Cardiac muscle cell (in vitro differentiated cells and primary cell): ENCODE results near the gene LENG8. TPM values are rescaled to one million over a fixed set of nuclear protein-coding genes. Genes with fewer than 3 reads are reported as not detected.
A peak's percentile ranks its signal among the peaks of the same experiment; 100 is the strongest.

ENCODE experiments used
- DNase-seq, 2 donors: peaks; one replicate each; pipeline versions ENCODE4 v3.0.0 to v3.0.0-alpha.2; 2010 to 2017; ENCODE audit warnings: low read depth in 1 of 2, low spot score in 1 of 2
- H3K27ac ChIP-seq: fragments of 200-600 bp; sonication (generic); 2 replicates; pipeline ENCODE4 v1.5.1; 2016
- H3K27me3 ChIP-seq: fragments of 200-600 bp; sonication (generic); 2 replicates; pipeline ENCODE4 v1.6.0; 2016; ENCODE audit warnings: control low read depth
- H3K36me3 ChIP-seq: fragments of 200-600 bp; sonication (generic); 2 replicates; pipeline ENCODE4 v1.5.1; 2016; ENCODE audit warnings: control low read depth
- H3K4me1 ChIP-seq: fragments of 200-600 bp; sonication (generic); 2 replicates; pipeline ENCODE4 v1.8.1; 2017; ENCODE audit warnings: low read depth, mild to moderate bottlenecking, mixed run types
- H3K4me3 ChIP-seq: fragments of 200-600 bp; sonication (generic); 2 replicates; pipeline ENCODE4 v1.5.1; 2016; ENCODE audit warnings: mild to moderate bottlenecking
- H3K9me3 ChIP-seq: fragments of 200-600 bp; sonication (generic); 2 replicates; pipeline ENCODE4 v1.5.1; 2017; ENCODE audit warnings: low read depth, mild to moderate bottlenecking, control low read depth
- CTCF ChIP-seq: IDR thresholded peaks from 2 replicates; pipeline ENCODE4 v1.5.1; 2012; ENCODE audit warnings: low read depth, mild to moderate bottlenecking, low read length
- polyA plus RNA-seq: library from polyadenylated mRNA; unstranded; fragments of >200 nt; fragmentation: Nextera tagmentation; extraction: Ambion mirVana; gene quantifications from 2 replicates; pipeline ENCODE4 v1.2.1, GENCODE V29; 2016
- total RNA-seq: library from RNA; depleted of rRNA; stranded (reverse); fragments of >200 nt; gene quantifications from 2 replicates; pipeline ENCODE4 v1.2.3, GENCODE V29; 2016

LENG8 gene
- 66.2 and 171 TPM in 2 replicates for total RNA-seq
- 78.4 and 92.8 TPM in 2 replicates for polyA plus RNA-seq

- peaks cover 30% of the 10 kb centered on the region for H3K36me3 ChIP-seq
- TF ChIP-seq CTCF = no peak
- H3K27me3 ChIP-seq = no peaks in the 10 kb centered on the region
- DNase-seq = peak; percentile 97 to 99
- peak within 1 kb of the TSS; percentile 63 for H3K4me3 ChIP-seq
- H3K4me1 ChIP-seq = peaks cover 13% of the 10 kb centered on the region
- H3K27ac ChIP-seq = peak within 1 kb of the TSS; percentile 86
- no peaks in the 10 kb centered on the region for H3K9me3 ChIP-seq
Observed at GRCh38 chr19:54448774-54449700, at the start of gene LENG8. LENG8 (plus strand) TSS chr19:54449199; CDS start chr19:54451345, 2,146 bp downstream.

GRCh38 chr19:54400913-54401312 lies 48.1 kb upstream of the LENG8 start:
- Histone ChIP-seq H3K4me3 (no peak overlapping the region), H3K27ac (no peak overlapping the region), H3K36me3 (no peaks in the 10 kb centered on the region)

GRCh38 chr19:54403054-54403453 lies 45.9 kb upstream of the LENG8 start:
- no peak for TF ChIP-seq CTCF
- Histone ChIP-seq H3K36me3 (no peaks in the 10 kb centered on the region), H3K4me3 (no peak overlapping the region), H3K27me3 (no peaks in the 10 kb centered on the region), H3K27ac (no peak overlapping the region), H3K4me1 (no peaks in the 10 kb centered on the region), H3K9me3 (no peaks in the 10 kb centered on the region)
- DNase-seq = no peak

More at GRCh38 chr19:54400913-54401312, 48.1 kb upstream of the LENG8 start:
- no peak for TF ChIP-seq CTCF
- H3K9me3 ChIP-seq = no peaks in the 10 kb centered on the region
- no peak for DNase-seq
- no peaks in the 10 kb centered on the region for H3K27me3 ChIP-seq
- H3K4me1 ChIP-seq = no peaks in the 10 kb centered on the region

GRCh38 chr19:54405628-54406027 lies 43.4 kb upstream of the LENG8 start:
- H3K27ac ChIP-seq = no peak overlapping the region
- peaks cover 8% of the 10 kb centered on the region for H3K27me3 ChIP-seq
- no peaks in the 10 kb centered on the region for H3K4me1 ChIP-seq
- no peaks in the 10 kb centered on the region for H3K9me3 ChIP-seq
- no peak for TF ChIP-seq CTCF
- no peak overlapping the region for H3K4me3 ChIP-seq
- DNase-seq = no peak
- H3K36me3 ChIP-seq = no peaks in the 10 kb centered on the region

GRCh38 chr19:54407780-54408179 lies 41.2 kb upstream of the LENG8 start:
- H3K27ac ChIP-seq = no peak overlapping the region

More at GRCh38 chr19:54407780-54408179, 41.2 kb upstream of the LENG8 start:
- Histone ChIP-seq H3K4me1 (no peaks in the 10 kb centered on the region), H3K4me3 (no peak overlapping the region), H3K9me3 (no peaks in the 10 kb centered on the region), H3K36me3 (no peaks in the 10 kb centered on the region), H3K27me3 (peaks cover 10% of the 10 kb centered on the region)
- DNase-seq = no peak
- no peak for TF ChIP-seq CTCF
